HG02678 (cell line): Measurements from ENCODE around the gene IL17RB.
A peak's percentile ranks its signal among the peaks of the same experiment; 100 is the strongest.

Experiments
- ATAC-seq: cut with Tn5 transposase; IDR thresholded peaks from one replicate; pipeline ENCODE4 v1.9.1; 2021; ENCODE audit warnings: mild to moderate bottlenecking, moderate library complexity; ENCODE audit not compliant: unreplicated experiment

The IL17RB gene

DNA sequence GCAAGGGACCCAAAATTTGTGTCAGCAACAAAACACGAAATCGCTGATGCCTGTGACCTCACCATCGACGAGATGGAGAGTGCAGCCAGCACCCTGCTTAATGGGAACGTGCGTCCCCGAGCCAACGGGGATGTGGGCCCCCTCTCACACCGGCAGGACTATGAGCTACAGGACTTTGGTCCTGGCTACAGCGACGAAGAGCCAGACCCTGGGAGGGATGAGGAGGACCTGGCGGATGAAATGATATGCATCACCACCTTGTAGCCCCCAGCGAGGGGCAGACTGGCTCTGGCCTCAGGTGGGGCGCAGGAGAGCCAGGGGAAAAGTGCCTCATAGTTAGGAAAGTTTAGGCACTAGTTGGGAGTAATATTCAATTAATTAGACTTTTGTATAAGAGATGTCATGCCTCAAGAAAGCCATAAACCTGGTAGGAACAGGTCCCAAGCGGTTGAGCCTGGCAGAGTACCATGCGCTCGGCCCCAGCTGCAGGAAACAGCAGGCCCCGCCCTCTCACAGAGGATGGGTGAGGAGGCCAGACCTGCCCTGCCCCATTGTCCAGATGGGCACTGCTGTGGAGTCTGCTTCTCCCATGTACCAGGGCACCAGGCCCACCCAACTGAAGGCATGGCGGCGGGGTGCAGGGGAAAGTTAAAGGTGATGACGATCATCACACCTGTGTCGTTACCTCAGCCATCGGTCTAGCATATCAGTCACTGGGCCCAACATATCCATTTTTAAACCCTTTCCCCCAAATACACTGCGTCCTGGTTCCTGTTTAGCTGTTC lies 35.0 kb upstream of the IL17RB start:
- ATAC-seq: no peak

DNA sequence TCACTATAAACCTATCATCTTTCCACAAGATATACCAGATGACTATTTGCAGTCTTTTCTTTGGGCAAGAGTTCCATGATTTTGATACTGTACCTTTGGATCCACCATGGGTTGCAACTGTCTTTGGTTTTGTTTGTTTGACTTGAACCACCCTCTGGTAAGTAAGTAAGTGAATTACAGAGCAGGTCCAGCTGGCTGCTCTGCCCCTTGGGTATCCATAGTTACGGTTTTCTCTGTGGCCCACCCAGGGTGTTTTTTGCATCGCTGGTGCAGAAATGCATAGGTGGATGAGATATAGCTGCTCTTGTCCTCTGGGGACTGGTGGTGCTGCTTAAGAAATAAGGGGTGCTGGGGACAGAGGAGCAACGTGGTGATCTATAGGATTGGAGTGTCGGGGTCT lies 33.9 kb upstream of the IL17RB start:
- ATAC-seq: no peak

DNA sequence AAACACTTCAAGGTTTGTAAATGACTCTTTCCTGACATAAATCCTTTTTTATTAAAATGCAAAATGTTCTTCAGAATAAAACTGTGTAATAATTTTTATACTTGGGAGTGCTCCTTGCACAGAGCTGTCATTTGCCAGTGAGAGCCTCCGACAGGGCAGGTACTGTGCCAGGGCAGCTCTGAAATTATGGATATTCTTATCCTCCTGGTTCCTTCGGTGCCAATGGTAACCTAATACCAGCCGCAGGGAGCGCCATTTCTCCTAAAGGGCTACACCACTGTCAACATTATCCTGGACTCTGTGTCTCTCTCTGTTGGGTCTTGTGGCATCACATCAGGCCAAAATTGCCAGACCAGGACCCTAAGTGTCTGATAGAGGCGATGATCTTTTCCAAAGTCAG lies 33.1 kb upstream of the IL17RB start:
- no peak for ATAC-seq

DNA sequence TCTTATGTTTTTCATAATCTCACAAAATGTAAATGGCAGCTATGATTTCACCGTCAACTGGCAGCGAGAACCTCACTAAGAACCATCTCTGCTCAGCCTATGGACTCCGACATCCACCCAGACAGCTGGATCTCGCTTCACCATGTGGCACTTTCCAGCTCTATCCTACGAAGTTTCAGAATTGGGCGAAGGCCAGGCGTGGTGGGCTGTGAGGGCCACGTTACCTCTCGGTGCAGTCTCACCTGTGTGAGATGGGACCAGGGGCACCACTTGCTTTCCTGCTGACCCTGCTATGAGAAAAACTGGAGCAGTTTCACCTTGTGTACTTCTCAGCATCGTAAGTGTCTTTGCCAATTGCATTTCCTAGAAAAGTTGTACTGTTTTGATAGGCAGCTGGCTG lies 32.5 kb upstream of the IL17RB start:
- no peak for ATAC-seq

DNA sequence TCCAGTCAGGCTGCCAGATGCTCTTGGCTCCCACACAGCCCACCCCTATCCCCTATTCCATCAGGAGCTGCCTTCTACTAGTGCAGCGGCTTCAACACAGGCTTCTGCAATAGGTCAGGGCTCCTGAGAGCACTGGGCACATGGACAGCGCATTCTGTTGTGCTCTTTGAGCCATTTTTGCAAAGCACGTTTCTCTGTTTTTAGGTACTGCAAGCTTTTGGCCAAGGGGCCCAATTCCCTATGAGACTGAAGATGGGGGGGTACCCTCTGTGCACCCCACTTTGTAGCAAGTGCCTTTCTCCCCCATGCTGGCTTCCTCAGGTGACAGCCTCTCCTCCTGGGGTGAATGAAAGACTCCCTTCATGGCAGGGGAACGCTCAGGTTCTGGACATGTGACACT lies 31.3 kb upstream of the IL17RB start:
- no peak for ATAC-seq

DNA sequence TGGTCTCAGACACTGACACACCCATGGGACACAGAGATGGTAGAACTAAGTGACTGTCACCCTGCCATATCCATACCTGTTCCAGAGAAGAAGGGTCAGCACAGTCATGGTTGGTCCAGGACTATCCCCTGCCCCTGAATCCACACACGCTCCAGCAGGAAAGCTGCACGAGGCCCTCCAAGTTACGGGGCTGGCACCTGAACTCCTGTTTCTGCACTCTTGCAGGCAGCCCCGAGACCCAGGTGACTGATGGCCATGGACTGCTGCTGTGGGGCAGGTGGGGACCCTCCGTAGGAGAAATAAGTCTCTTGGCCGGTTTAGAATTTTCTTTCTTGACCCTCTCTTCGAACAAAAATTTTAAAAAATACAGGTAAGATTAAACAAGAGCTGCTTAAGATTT lies 30.7 kb upstream of the IL17RB start:
- ATAC-seq: no peak

DNA sequence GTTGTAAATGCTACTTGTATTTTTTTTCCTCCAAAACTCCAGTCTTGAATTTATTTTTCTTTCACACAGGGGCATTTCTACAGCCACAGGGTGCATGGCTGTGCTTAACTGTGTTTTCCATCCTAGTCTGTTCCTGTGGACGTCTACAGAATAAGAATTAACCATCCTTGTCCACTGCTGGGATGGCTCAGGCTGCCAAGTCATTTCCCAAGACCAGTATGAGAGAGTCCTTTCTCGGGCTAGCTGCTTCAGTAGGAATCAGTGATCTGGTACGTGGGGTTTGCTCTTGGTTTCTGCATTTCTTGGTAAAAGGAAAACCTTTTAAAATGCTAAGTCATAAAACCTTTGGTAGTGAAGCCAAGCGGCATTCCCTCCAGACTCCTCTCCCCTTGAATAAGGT lies 29.9 kb upstream of the IL17RB start:
- ATAC-seq: no peak

DNA sequence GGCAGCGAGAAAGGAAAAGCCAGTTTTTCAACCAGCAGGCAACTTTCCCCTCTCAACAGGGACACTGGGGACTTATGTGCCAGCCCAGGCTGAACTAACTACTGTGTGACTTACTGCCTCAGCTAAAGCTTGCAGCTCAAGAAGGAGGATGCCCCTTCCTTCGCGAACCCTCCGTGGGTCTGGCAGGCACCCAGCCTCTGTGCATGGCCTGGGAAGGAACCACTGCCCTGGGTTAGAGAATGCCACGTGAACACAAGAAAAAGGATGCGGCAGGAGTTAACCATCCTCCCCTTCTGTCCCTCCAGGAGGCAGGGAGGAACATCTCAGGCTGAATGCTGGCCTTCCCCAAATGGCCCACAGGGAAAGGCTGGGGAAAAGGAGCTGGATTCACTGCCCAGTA lies 29.2 kb upstream of the IL17RB start:
- no peak for ATAC-seq

DNA sequence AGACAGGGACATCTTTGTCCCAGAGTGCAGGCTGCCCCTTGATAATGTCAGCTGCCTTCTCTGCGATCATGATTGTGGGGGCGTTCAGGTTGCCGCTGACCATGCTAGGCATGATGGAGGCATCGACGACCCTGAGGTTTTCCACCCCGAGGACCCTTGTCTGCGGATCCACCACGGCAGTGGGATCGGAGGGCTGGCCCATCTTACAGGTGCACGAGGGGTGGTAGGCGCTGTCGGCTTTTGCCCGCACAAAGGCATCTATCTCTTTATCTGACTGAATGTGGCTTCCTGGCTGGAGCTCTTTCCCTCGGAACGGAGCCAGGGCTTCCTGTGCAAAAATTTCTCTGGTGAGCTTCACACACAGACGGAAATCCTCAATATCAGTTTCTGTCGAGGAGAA lies 28.6 kb upstream of the IL17RB start:
- no peak for ATAC-seq

DNA sequence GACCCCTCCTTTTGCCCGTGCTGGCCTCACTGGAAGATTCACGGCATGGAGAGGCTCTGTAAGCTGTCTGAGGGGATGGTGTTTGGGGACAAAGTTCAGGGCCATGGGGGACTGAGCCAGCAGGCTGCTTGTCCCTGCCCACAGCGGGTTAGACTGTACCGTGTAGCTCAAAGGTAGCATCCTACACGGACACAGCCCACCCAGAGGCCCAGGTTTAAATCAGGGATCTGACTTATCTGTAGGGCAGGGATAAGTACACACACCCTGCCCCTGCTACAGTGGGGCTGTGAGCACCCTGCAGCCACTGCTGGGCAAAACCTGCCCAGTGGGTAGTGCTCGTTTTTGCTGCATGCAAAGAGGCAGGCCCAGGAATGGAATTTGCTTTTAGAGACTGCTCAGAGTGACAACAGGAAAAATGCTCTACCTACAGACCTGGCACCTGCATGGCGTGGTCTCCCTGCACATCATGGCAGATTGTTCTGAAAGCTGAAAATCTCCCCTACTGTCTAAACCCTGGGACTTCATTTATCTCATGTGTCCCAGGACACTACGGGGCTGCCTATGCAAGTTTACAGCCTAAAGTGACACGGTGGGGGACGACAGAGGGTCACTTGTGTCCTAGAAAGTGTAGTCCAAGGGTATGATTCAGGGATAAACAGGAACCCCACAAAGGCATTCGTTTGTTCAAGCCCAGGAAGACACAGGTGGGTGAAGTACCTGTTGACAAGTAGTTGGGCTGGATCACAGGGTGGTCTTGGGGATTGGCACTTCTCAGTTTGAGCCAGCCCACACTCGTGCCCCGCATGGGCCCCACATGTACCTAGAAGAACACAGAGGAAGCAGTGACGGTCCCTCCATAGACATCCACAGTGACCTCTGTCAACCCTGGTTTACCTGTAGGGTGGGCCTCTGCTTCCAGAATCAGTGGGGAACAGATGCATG lies 27.9 kb upstream of the IL17RB start:
- no peak for ATAC-seq

DNA sequence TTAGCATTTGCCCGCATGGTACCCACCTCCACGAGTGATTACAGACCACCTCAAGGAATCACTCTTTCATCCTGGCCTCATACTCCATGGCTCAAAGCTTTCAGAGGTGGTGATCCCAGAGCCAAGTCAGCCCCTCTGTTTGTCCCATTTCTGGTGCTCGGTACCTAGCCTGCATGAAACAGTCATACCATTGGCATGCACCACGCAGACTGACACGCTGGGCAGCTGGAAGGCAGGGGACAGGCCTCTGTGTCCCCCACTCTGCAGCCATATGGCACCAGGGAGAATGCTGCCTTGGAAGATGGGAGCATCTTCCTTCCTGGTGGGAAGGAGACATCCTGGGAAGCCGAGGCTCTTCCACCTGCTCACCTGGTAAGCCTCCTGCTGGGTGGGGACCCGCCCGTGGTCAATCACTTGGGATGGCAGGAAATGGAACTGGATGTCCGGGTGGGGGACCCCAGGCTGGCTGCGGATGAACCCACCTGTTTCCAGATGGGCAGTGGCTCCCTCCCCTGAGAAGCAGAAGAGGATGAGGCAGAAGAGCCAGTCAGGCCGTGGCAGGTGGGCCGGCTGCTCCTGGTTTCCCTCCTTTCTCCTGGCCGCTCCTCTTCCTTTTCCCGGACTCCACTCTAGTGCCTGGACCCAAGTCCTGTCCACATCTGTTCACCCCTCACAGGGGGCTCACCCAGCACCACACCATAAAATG lies 27.1 kb upstream of the IL17RB start:
- no peak for ATAC-seq

DNA sequence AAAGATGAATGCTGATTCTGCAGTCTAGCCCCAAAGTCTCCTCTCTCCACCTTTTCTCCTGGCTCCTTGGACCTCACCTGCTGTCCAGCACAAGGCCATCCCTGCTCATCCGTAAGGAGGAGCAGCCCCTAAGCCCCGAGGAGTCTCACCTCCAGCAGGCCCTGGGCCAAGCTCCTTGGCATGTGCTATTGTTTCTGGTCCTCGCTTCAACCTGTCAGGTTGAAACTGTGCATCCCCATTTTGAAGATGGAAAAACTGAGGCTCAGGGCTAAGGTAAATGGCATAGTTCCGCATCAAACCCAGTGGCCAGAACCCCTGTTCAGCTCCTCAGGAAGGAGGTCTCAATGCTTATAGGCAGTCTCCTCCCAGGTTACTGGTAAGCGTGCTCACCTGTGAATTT lies 26.3 kb upstream of the IL17RB start:
- ATAC-seq: no peak

DNA sequence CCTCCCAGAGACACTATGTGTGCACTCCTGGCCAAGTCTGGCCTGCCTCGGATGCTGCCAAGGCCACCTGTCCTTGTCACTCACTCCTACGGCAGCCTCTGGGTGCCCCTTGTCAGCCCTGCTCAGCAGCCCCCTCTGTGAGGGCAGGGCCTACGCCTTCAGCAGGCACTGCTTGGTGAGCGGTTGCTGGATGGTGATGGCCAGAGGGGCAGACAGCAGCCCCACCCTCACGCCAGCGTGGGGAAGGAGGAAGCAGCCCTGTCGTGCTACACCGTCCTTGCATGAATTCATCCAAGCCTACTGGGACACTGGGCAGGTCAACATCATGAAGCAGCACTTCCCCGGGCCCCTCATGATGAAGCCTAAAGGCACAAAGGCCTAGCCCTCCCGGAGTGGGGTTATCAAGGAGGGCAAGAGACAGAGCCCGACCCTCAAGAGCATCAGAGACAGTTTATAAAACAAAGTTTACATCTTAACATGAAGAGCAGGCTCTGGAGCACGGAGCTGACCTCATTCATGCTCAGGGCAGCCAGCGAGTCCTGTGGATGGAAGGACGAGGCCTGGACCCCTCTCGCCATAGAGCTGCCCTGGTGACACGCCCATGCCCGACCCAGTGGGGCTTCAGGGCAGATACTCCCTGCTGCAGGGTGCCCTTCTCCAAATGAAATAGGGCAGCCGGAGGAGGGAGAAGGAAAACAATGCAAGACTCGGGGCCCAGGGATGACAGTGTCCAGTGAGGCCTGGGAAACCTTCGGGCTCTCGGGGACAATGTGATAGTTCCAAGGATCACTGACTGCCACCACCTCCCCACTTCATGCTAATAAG lies 25.4 kb upstream of the IL17RB start:
- no peak for ATAC-seq

DNA sequence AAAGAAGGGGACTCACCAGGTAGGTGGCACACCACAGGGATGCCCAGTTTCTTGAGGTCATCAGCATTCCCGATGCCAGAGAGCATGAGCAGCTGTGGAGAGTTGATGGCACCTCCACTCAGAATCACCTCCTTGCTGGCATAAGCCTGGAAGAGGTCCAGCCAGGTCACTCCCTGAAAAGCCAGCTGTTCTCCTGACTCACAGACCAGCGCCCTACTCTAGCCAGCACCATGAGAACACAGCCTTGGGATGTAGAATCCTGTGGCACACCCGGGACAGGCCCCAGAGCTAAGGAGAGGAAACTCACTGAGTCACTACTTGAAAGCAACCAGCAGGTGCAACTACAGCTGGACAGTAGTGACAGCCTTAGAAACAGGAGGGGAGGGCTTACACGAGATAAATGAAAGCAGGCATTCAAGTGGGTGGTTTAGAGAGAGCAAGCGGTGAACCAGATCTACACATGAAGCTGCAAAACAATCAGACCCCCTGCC lies 24.7 kb upstream of the IL17RB start:
- ATAC-seq: peak; percentile 59

DNA sequence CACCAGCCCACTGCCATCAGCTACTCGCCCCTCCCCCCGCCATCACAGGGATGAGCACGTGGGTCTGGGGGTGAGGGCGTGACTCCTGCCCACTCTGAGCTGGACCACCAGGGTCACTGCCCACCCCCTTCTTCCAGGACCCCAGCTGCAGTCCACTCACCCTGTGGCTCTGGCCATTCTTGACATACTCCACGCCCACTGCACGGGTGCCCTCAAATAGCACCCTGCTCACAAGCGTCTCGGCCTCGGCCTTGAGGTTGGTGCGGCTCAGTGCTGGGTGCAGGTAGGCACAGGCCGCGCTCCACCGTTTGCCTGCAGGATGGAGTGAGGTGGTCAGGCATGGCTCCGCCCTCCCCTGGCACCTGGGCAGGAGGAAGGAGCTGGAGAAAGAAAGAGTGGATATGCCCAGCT lies 24.0 kb upstream of the IL17RB start:
- ATAC-seq: no peak

DNA sequence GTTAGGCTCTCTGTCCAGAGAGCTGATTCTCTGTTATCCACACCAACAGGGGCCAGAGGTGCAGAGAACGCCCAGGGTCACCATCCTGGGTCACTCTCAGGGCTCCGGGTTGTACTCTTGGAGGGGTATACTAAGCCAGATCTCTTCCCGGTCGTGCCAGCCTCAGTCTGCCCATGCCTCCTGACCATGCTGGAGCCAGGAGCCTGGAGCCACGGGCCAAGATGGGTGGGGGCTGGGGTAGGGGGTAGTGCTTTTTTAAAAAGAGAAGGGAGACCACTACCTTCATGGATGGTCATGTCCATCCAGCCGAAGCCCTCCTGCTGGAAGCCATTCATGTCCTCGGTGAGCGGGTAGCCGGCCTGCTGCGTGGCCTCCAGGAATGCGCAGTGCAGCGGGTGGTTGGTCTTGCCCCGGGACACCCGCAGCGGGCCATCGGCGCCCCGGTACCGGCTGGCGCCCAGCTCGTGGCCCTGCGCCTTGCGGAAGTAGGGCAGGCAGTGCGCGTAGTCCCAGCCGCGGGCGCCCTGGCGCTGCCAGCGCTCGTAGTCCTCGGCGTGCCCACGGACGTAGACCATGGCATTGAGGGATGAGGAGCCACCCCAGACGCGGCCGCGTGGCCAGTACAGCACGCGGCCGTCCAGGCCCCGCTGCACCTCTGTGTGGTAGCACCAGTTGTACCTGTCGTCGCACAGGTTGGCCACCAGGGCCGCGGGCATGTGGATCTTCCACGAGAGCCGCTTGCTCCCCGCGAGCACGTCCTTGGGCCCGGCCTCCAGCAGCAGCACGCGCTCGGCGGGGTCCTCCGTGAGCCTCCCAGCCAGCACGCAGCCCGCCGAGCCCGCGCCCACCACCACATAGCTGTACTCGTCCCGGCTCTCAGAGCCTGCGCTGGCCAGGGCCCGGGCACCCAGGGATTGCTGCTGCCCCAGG lies 23.1 kb upstream of the IL17RB start:
- no peak for ATAC-seq

DNA sequence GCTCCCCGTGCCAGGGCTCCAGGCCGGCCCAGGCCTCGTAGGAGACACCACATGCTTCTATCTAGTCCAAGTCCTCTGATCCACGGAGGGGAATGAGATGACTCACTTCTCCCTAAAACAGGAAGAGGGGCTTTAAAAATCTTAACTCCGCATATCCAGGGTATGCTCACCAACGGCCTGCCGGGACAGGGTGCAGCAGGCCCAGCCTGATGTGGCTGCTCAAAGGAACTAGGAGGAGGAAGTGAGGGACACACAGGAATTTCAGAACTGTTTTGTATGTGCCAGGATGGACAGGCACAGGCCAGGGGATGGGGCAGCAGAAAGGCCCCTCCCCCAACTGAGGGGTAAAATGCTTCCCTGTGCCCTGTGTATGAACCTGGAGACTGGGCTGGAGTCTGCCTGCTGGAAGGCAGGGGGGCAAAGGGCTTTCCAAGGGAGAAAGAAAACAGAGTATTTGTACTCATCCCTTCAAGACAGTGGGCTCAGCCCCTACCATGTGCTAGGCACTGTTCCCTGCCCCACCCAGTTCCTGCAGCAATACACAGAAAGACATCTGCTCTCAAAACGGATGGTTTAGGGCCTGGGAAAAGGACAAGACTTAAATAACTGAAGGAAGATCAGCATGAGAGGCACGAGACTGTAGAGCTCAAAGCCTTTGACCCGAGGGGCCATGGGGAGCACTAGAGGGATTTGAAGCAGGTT lies 22.3 kb upstream of the IL17RB start:
- ATAC-seq: no peak

DNA sequence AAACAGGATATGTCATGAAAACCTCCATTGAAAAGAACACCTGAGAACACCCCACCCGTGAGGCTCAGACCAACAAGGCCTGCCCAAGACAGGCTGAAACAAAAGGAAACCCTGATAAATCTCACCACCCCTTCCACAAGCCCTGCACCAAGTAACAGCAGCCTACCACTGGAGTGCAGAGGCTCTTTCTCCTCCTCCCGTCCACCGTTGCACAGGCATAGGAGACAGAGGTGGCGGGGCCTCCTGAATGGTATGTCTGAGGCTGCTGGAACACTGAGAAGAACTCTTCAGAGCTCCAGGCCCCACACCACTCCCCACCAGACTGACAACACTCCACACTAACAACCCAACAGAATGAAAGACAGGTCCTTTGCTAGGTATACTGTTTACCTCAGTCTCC lies 21.6 kb upstream of the IL17RB start:
- ATAC-seq: no peak

DNA sequence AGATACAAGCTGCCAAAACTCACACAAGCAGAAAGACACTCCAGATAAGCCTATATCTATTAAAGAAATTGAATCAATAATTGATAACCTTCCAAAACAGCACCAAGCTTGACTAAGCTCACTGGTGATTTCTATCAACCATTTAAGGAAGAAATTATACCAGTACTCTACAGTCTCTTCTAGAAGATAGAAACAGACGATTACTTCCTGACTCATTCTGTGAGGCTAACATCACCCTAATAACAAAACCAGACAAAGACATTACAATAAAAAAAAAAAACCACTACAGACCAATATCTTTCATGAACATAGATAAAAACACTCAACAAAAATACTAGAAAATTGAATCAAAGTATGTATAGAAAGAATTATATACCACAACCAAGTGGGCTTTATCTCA lies 20.3 kb upstream of the IL17RB start:
- ATAC-seq: no peak
